Measurements from ENCODE around the gene HES4. TPM values are rescaled to one million over a fixed set of nuclear protein-coding genes. Genes with fewer than 3 reads are reported as not detected.

HES4 gene
- total and polyA plus RNA-seq, 4 donors = 13.5 to 47.9 (median 27.1) TPM

DNA sequence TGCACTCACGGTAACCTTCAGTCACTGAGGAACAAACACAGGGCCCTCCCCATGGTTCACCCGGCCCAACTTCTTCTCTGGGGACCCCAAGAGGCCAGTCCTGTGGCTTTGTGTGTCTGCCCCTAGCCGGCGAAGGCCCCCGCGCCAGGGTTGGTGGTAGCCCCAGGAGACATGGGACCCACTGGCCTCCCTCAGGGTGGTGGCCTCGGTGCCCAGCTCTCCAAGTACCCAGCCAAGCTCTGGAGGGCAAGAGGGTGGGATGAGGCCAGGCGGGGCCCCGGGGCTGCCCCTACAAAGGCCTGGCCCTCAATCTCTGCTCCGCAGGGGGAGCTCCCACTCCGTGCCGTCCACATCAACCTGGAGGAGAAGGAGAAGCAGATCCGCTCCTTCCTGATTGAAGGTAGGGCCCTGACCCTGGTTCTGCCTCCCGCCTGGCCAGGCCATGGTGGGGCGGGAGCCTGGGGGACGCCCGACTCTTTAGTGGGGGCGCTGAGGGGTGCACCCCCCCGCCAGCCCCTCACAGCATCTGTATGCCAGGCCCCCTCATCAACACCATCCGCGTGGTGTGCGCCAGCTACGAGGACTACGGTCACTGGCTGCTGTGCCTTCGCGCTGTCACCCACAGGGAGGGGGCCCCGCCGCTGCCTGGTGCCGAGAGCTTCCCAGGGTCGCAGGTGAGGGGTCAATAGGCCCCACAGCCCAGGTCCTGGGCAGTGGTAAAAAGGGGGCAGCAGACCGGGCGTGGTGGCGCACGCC, 28.0 kb downstream of the HES4 start:
- no peak for ATAC-seq (ENCODE audit: insufficient read depth, low FRiP score)
- no peak overlapping the region for H3K27ac ChIP-seq (ENCODE audit: low read depth in 1 of 2, low read length in 1 of 2)
- peaks cover 0 to 9% (median 0%) of the 10 kb centered on the region in 5 donors for H3K4me1 ChIP-seq (ENCODE audit: control insufficient read depth in 5 of 5, insufficient read depth in 5 of 5, low read length in 5 of 5)
- H3K9ac ChIP-seq (ENCODE audit: insufficient read depth in 1 of 2, low read length in 2 of 2) = no peak overlapping the region
- 80 to 82% methylated on average over 31 to 34 of the region's 34 CpGs for WGBS, 2 donors
- H3K27me3 ChIP-seq (ENCODE audit: control insufficient read depth in 3 of 3, insufficient read depth in 3 of 3, low read length in 2 of 3) = peaks cover 0 to 52% (median 16%) of the 10 kb centered on the region in 3 donors
- H3K4me3 ChIP-seq = no peak overlapping the region
- TF ChIP-seq CTCF (IDR thresholded peaks at IDR 0.05; ENCODE audit: control extremely low read depth, extremely low read depth) = no peak
- no peaks in the 10 kb centered on the region for H3K9me3 ChIP-seq (ENCODE audit: control insufficient read depth in 4 of 4, insufficient read depth in 3 of 4, low read length in 3 of 4)
- DNase-seq = no peak
- H3K36me3 ChIP-seq (ENCODE audit: control insufficient read depth in 4 of 4, insufficient read depth in 4 of 4, low read length in 4 of 4) = no peaks in the 10 kb centered on the region

- Histone ChIP-seq H3K27me3 (ENCODE audit: control insufficient read depth in 3 of 3, insufficient read depth in 3 of 3, low read length in 2 of 3) (peaks cover 0 to 52% (median 16%) of the 10 kb centered on the region in 3 donors), H3K9me3 (ENCODE audit: control insufficient read depth in 4 of 4, insufficient read depth in 3 of 4, low read length in 3 of 4) (no peaks in the 10 kb centered on the region), H3K4me1 (ENCODE audit: control insufficient read depth in 5 of 5, insufficient read depth in 5 of 5, low read length in 5 of 5) (peaks cover 0 to 13% (median 0%) of the 10 kb centered on the region in 5 donors), H3K36me3 (ENCODE audit: control insufficient read depth in 4 of 4, insufficient read depth in 4 of 4, low read length in 4 of 4) (no peaks in the 10 kb centered on the region), H3K4me3 (no peak overlapping the region), H3K9ac (ENCODE audit: insufficient read depth in 1 of 2, low read length in 2 of 2) (no peak overlapping the region), H3K27ac (ENCODE audit: low read depth in 1 of 2, low read length in 1 of 2) (no peak overlapping the region)
- no peak for TF ChIP-seq CTCF (IDR thresholded peaks at IDR 0.05; ENCODE audit: control extremely low read depth, extremely low read depth)
- 35 to 48% methylated on average over 41 to 42 of the region's 42 CpGs for WGBS, 2 donors
- DNase-seq (no peak), ATAC-seq (ENCODE audit: insufficient read depth, low FRiP score) (no peak)
These were observed 28.7 kb downstream of the HES4 start for GRCh38 chr1:970973-971730.

DNA sequence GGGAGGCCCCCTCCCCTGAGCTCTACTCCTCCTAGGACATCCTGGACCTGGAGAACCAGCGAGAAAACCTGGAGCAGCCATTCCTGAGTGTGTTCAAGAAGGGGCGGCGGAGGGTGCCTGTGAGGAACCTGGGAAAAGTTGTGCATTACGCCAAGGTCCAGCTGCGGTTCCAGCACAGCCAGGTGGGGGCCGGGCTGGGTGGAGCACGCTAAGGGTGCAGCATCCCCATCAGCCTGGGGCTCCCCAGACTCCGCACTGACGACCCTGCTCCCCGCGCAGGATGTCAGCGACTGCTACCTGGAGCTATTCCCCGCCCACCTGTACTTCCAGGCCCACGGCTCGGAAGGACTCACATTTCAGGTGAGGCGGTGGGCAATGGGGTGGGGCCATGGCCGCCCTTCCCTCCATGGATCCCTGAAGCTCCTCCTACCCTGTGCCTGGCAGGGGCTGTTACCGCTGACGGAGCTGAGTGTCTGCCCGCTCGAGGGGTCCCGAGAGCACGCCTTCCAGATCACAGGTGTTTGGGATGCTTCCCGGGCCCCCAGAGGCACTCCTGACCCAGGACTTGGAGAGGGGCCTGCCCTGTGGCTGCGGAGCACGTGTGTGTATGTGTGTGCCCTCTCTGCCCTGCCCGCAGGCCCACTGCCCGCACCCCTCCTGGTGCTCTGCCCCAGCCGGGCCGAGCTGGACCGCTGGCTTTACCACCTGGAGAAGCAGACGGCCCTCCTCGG, 29.5 kb downstream of the HES4 start:
- DNase-seq = no peak
- no peak for ATAC-seq (ENCODE audit: insufficient read depth, low FRiP score)

More for the DNA sequence above, 29.5 kb downstream of the HES4 start:
- H3K4me3 ChIP-seq = no peak overlapping the region
- no peak overlapping the region for H3K27ac ChIP-seq (ENCODE audit: low read depth in 1 of 2, low read length in 1 of 2)
- H3K4me1 ChIP-seq (ENCODE audit: control insufficient read depth in 5 of 5, insufficient read depth in 5 of 5, low read length in 5 of 5) = peaks cover 0 to 13% (median 0%) of the 10 kb centered on the region in 5 donors
- no peak overlapping the region for H3K9ac ChIP-seq (ENCODE audit: insufficient read depth in 1 of 2, low read length in 2 of 2)
- H3K9me3 ChIP-seq (ENCODE audit: control insufficient read depth in 4 of 4, insufficient read depth in 3 of 4, low read length in 3 of 4) = no peaks in the 10 kb centered on the region
- TF ChIP-seq CTCF (IDR thresholded peaks at IDR 0.05; ENCODE audit: control extremely low read depth, extremely low read depth) = no peak
- no peaks in the 10 kb centered on the region for H3K36me3 ChIP-seq (ENCODE audit: control insufficient read depth in 4 of 4, insufficient read depth in 4 of 4, low read length in 4 of 4)
- WGBS, 2 donors = 19 to 21% methylated on average over 30 to 33 of the region's 33 CpGs
- peaks cover 0 to 52% (median 16%) of the 10 kb centered on the region in 3 donors for H3K27me3 ChIP-seq (ENCODE audit: control insufficient read depth in 3 of 3, insufficient read depth in 3 of 3, low read length in 2 of 3)
